B cell (primary cell): ENCODE results near the gene SLC2A6. TPM values are rescaled to one million over a fixed set of nuclear protein-coding genes. Genes with fewer than 3 reads are reported as not detected.

Experiments
- ATAC-seq: fragments of 200-7000 bp; cut with Tn5 transposase; one replicate; pipeline ENCODE4 v1.10.0; 2021; ENCODE audit warnings: low read depth, mild to moderate bottlenecking, moderate number of reproducible peaks, moderate library complexity
- CTCF ChIA-PET: fragments of 350-600 bp; sonication (Branson Sonifier 250); formaldehyde crosslinking; loops from one replicate; lab custom pipeline; 2021; ENCODE audit warnings: antibody characterized with exemption, inconsistent platforms; lab: Charles Lee
- POLR2A ChIA-PET: fragments of 350-600 bp; sonication (Branson Sonifier 250); formaldehyde crosslinking; loops from one replicate; lab custom pipeline; 2021; ENCODE audit warnings: antibody characterized with exemption; lab: Charles Lee
- DNase-seq: peaks from one replicate; pipeline ENCODE4 v3.0.0; 2013
- H2AFZ ChIP-seq: 2 replicates; pipeline ENCODE4 v1.6.1; 2012; ENCODE audit warnings: mild to moderate bottlenecking, low read depth, low read length; ENCODE audit not compliant: insufficient read depth, poor library complexity, severe bottlenecking
- H3K27ac ChIP-seq, 2 donors: 1 replicate in 1 of 2; 2 replicates in 1 of 2; pipeline ENCODE4 v1.5.1; 2012 to 2013; ENCODE audit warnings: low read length in 2 of 2, mild to moderate bottlenecking in 2 of 2, moderate library complexity in 1 of 2
- H3K27me3 ChIP-seq, 4 experiments: fragments of 200-600 bp in 1 of 4; sonication (generic) in 1 of 4; replicated peaks in 1 of 4; 1 replicate in 2 of 4; 2 replicates in 2 of 4; pipeline versions ENCODE4 v1.6.1 to v1.7.0; 2013 to 2016; ENCODE audit warnings: low read length in 3 of 4, mild to moderate bottlenecking in 2 of 4, mixed read lengths in 1 of 4, moderate library complexity in 1 of 4; ENCODE audit not compliant: insufficient read depth in 4 of 4, control insufficient read depth in 3 of 4; ENCODE audit errors: control extremely low read depth in 1 of 4
- H3K36me3 ChIP-seq, 2 experiments: replicated peaks in 1 of 2; 1 replicate in 1 of 2; 2 replicates in 1 of 2; pipeline versions ENCODE4 v1.6.1 to v1.7.1; 2013; ENCODE audit warnings: low read length in 1 of 2; ENCODE audit not compliant: insufficient read depth in 2 of 2, control insufficient read depth in 1 of 2; ENCODE audit errors: control extremely low read depth in 1 of 2, extremely low read depth in 1 of 2
- H3K4me1 ChIP-seq, 2 donors: fragments of 200-600 bp in 1 of 2; sonication (generic) in 1 of 2; 1 replicate in 1 of 2; 2 replicates in 1 of 2; pipeline versions ENCODE4 v1.5.1 to v1.6.1; 2013 to 2017; ENCODE audit warnings: low read length in 2 of 2; ENCODE audit not compliant: control insufficient read depth in 2 of 2, insufficient read depth in 2 of 2
- H3K4me2 ChIP-seq: replicated peaks from 2 replicates; pipeline ENCODE3; 2012; ENCODE audit warnings: mild to moderate bottlenecking, low read depth, low read length; ENCODE audit not compliant: poor library complexity, severe bottlenecking
- H3K4me3 ChIP-seq, 5 experiments: fragments of 200-600 bp in 1 of 5; sonication (generic) in 1 of 5; 1 replicate in 3 of 5; 2 replicates in 2 of 5; pipeline versions ENCODE4 v1.5.1 to v1.7.0; 2011 to 2016; ENCODE audit warnings: low read length in 4 of 5, mild to moderate bottlenecking in 4 of 5, low read depth in 2 of 5, control low read depth in 1 of 5, moderate library complexity in 1 of 5; ENCODE audit not compliant: insufficient read depth in 1 of 5; ENCODE audit errors: control extremely low read depth in 1 of 5, extremely low read depth in 1 of 5
- H3K79me2 ChIP-seq: fragments of 200-600 bp; sonication (generic); one replicate; pipeline ENCODE4 v1.6.0; 2016; ENCODE audit warnings: low read length; ENCODE audit not compliant: control insufficient read depth, insufficient read depth
- H3K9ac ChIP-seq: fragments of 200-600 bp; sonication (generic); 2 replicates; pipeline ENCODE4 v1.6.1; 2017; ENCODE audit warnings: mild to moderate bottlenecking, low read length, moderate library complexity
- H3K9me3 ChIP-seq, 3 donors: one replicate each; pipeline versions ENCODE4 v1.6.1 to v1.7.1; 2013; ENCODE audit warnings: low read length in 2 of 3; ENCODE audit not compliant: control insufficient read depth in 2 of 3, insufficient read depth in 1 of 3; ENCODE audit errors: control extremely low read depth in 1 of 3
- H4K20me1 ChIP-seq: 2 replicates; pipeline ENCODE4 v1.6.0; 2012; ENCODE audit warnings: mild to moderate bottlenecking, low read length; ENCODE audit not compliant: insufficient read depth, control insufficient read depth, poor library complexity, severe bottlenecking
- H3K27ac Mint-ChIP-seq: one replicate; pipeline ENCODE4 v1.8.0; 2021; ENCODE audit warnings: mixed read lengths
- H3K27me3 Mint-ChIP-seq: one replicate; pipeline ENCODE4 v1.8.0; 2021; ENCODE audit warnings: mixed read lengths
- H3K4me1 Mint-ChIP-seq: one replicate; pipeline ENCODE4 v1.8.0; 2021; ENCODE audit warnings: mixed read lengths
- H3K4me3 Mint-ChIP-seq: one replicate; pipeline ENCODE4 v1.8.0; 2021; ENCODE audit warnings: mixed read lengths
- H3K9me3 Mint-ChIP-seq: one replicate; pipeline ENCODE4 v1.8.0; 2022; ENCODE audit warnings: mixed read lengths; ENCODE audit not compliant: insufficient read depth
- EZH2 ChIP-seq: IDR thresholded peaks from 2 replicates; pipeline ENCODE4 v1.6.1; 2012; ENCODE audit warnings: borderline replicate concordance, low read depth, mild to moderate bottlenecking, moderate library complexity, low read length; ENCODE audit not compliant: insufficient read depth, poor library complexity, severe bottlenecking
- WGBS: methylation state at CpG from one replicate; pipeline ENCODE4 v1.1.5; 2013; ENCODE audit warnings: missing lambda C conversion rate; ENCODE audit not compliant: insufficient coverage; 5-methylcytosine and 5-hydroxymethylcytosine counted together
- intact Hi-C: fragments of 100-400 bp; cut with micrococcal nuclease; formaldehyde crosslinking; loops from one replicate; pipeline ENCODE4 v1.10.0; 2022
- polyA plus RNA-seq: library from polyadenylated mRNA; depleted of rRNA; stranded (reverse); fragments of >200 nt; gene quantifications from 2 replicates; pipeline ENCODE4 v1.2.3, GENCODE V29; 2012
- total RNA-seq, 2 donors: library from RNA; stranded (reverse); fragments of 120-200 nt in 1 of 2; gene quantifications; 1 replicate in 1 of 2; 2 replicates in 1 of 2; pipeline versions ENCODE4 v1.2.3 to v1.2.4, GENCODE V29; 2013 to 2022
- TF ChIP-seq, protein P1 (sequence below): fragments of 200-600 bp; IDR thresholded peaks from one replicate; pipeline ENCODE4 v1.8.0; 2022; ENCODE audit warnings: antibody characterized with exemption, mild to moderate bottlenecking

SLC2A6 gene
- total and polyA plus RNA-seq, 2 donors (not counting 1 experiment from before 2014, with no cell fraction given) = 51.8 to 108 TPM

GRCh38 chr9:133489253-133490190 lies 10.6 kb upstream of the SLC2A6 start:
- ATAC-seq (no peak), DNase-seq (no peak)
- Histone ChIP-seq H3K27me3 (peaks cover 0 to 10% (median 0%) of the 10 kb centered on the region in 4 experiments), H4K20me1 (no peaks in the 10 kb centered on the region), H3K9ac (no peak overlapping the region), H3K36me3 (no peaks in the 10 kb centered on the region), H3K79me2 (no peaks in the 10 kb centered on the region), H3K27ac (no peak overlapping the region), H3K4me3 (no peak overlapping the region), H3K4me1 (peaks cover 5 to 10% of the 10 kb centered on the region in 2 donors), H2AFZ (no peak overlapping the region), H3K4me2 (no peak overlapping the region), H3K9me3 (no peaks in the 10 kb centered on the region)
- Mint-ChIP-seq H3K27ac (no peak overlapping the region), H3K9me3 (no peaks in the 10 kb centered on the region), H3K27me3 (peaks cover 15% of the 10 kb centered on the region), H3K4me1 (peaks cover 4% of the 10 kb centered on the region), H3K4me3 (no peak overlapping the region)
- POLR2A ChIA-PET = interaction anchor here (0.6 kb wide), 1 partner anchor 46 kb away, joined by 3 read pairs; no protein-coding TSS in a partner anchor
- CTCF ChIA-PET = interaction anchor here (11.0 kb wide), 1 partner anchor 305 kb away, joined by 144 read pairs; no protein-coding TSS in a partner anchor
- TF ChIP-seq, protein P1, sequence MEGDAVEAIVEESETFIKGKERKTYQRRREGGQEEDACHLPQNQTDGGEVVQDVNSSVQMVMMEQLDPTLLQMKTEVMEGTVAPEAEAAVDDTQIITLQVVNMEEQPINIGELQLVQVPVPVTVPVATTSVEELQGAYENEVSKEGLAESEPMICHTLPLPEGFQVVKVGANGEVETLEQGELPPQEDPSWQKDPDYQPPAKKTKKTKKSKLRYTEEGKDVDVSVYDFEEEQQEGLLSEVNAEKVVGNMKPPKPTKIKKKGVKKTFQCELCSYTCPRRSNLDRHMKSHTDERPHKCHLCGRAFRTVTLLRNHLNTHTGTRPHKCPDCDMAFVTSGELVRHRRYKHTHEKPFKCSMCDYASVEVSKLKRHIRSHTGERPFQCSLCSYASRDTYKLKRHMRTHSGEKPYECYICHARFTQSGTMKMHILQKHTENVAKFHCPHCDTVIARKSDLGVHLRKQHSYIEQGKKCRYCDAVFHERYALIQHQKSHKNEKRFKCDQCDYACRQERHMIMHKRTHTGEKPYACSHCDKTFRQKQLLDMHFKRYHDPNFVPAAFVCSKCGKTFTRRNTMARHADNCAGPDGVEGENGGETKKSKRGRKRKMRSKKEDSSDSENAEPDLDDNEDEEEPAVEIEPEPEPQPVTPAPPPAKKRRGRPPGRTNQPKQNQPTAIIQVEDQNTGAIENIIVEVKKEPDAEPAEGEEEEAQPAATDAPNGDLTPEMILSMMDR = no peak
- WGBS = 83% methylated on average over 13 of the region's 19 CpGs
- intact Hi-C loops = loop anchor here (5.0 kb wide), 1 partner anchor 467 kb away; no protein-coding TSS in a partner anchor

GRCh38 chr9:133488686-133489252 lies 9.9 kb upstream of the SLC2A6 start:
- Histone ChIP-seq H3K36me3 (no peaks in the 10 kb centered on the region), H2AFZ (no peak overlapping the region), H3K9ac (no peak overlapping the region), H3K27ac (no peak overlapping the region), H3K27me3 (peaks cover 0 to 10% (median 0%) of the 10 kb centered on the region in 4 experiments), H3K79me2 (no peaks in the 10 kb centered on the region), H3K4me1 (peaks cover 5 to 10% of the 10 kb centered on the region in 2 donors), H3K9me3 (no peaks in the 10 kb centered on the region), H3K4me3 (no peak overlapping the region), H4K20me1 (no peaks in the 10 kb centered on the region), H3K4me2 (no peak overlapping the region)
- intact Hi-C loops = loop anchor here (5.0 kb wide), 1 partner anchor 466 kb away; no protein-coding TSS in a partner anchor
- no peaks in the 10 kb centered on the region for H3K9me3 Mint-ChIP-seq
- ChIA-PET POLR2A (interaction anchor here (0.6 kb wide), 2 partner anchors 45 to 1732 kb away, joined by 3 to 6 read pairs; no protein-coding TSS in a partner anchor), CTCF (interaction anchor here (1.2 to 11.0 kb wide), 2 partner anchors 83 to 304 kb away, joined by 3 to 144 read pairs; no protein-coding TSS in a partner anchor)
- no peak overlapping the region for H3K4me3 Mint-ChIP-seq
- no peak for TF ChIP-seq EZH2
- TF ChIP-seq, protein P1 = no peak
- DNase-seq (no peak), ATAC-seq (no peak)
- H3K27ac Mint-ChIP-seq = no peak overlapping the region
- 89% methylated on average over 17 of the region's 18 CpGs for WGBS
- H3K4me1 Mint-ChIP-seq = peaks cover 4% of the 10 kb centered on the region
- peaks cover 15% of the 10 kb centered on the region for H3K27me3 Mint-ChIP-seq
